HG02970 (cell line): Measurements from ENCODE around the gene INHBA.

Source experiments
- ATAC-seq: cut with Tn5 transposase; IDR thresholded peaks from one replicate; pipeline ENCODE4 v1.9.1; 2021; ENCODE audit warnings: mild to moderate bottlenecking, moderate library complexity, moderate number of reproducible peaks; ENCODE audit not compliant: unreplicated experiment, low FRiP score

The INHBA gene

DNA sequence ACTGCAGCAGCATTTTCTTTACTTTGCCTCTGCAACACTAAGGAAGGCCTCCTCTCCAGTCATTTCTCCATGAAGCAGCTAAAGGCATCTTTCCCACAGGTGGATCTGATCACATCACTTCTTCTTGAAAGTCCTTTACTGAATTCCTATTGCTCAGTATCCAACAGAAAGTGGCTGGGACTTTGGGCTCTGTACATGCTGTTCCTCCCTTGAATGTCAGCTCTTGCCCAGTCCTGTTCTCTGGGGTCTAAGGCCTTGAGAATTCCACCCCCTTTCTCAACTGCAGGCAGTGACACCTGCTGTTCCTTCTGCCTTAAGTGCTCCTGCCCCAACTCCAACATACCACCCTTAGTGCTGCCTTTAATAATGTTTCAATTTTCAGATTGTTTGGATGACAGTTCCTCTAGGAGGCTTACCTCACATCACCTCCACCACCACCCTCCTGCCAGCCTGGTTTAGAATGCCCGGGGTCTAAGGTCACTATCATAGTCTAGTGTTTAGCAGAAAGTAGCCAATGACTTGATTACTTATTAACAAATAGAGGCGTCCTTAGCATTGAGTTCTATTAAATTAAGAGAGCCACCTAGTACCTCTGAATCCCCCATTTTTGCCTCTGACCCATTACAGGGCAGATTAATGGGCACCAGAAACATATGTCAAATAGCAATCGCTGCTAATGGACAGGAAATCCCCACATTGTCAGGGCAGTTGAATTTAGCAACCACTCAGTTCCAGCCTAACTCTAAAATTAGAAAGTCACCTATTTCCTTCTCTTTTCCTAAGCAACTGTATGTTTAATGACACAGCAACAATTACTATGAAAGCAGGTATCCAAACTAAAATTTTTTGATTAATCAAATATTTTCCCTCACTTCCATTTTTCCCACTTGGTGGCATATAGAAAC is 11.4 kb downstream of the INHBA start:
- no peak for ATAC-seq

GRCh38 chr7:41689815-41690214 is 13.1 kb downstream of the INHBA start:
- ATAC-seq = no peak

DNA sequence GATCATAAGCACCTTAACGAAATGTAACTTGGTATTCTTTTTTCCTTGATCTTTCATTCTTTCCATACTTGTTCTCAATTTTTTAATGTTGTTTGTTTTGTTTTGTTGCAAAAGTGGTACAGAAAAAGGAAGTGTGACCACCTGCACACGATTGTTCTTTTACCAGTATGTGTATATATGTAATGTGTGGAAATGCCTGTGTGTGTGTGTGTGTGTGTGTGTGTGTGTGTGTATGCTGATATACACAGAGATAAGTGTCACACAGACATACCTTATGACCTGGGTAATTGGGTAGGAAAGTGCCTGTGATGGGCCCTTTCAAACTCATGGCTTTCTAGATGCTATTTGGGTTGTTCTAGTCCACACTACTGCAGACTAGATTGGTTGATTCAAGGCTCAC is 14.0 kb downstream of the INHBA start:
- ATAC-seq = no peak

DNA sequence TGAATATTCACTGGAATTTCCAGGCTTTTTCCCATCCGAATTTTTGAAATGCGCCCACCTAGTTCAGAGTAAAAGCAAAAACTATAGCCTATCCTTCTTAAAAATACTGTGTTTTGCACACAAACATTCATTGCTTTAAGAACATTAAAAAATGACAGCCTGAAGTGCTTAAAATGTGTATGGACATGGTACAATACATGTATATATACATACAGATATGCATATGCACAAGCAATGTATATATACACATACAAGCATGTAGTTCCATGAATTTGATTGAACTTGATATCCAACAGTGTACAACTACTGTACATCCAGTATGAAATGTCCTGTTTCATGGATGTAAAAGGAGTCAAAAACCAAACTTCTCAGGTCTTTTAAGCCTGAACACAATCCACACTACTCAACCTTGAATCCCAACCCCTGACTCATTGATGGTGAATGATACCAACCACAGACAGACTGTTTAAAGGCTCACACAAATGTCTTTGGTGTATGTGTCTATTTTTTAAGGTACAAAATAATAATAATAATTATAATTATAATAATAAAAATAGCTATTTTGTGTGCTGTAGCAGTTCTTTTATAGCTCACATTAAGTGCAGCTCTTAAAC is 14.8 kb downstream of the INHBA start:
- no peak for ATAC-seq

DNA sequence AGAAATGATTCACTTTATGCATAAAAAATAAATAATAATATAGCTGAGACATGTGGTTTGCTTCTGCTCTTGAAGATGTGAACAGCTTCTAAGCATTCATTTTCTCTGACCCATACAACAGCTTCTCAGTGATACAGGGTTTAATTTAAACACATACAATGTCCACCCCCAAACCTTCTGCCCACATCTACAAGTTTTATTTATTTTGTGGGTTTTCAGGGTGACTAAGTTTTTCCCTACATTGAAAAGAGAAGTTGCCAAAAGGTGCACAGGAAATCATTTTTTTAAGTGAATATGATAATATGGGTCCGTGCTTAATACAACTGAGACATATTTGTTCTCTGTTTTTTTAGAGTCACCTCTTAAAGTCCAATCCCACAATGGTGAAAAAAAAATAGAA is 17.2 kb downstream of the INHBA start:
- no peak for ATAC-seq

DNA sequence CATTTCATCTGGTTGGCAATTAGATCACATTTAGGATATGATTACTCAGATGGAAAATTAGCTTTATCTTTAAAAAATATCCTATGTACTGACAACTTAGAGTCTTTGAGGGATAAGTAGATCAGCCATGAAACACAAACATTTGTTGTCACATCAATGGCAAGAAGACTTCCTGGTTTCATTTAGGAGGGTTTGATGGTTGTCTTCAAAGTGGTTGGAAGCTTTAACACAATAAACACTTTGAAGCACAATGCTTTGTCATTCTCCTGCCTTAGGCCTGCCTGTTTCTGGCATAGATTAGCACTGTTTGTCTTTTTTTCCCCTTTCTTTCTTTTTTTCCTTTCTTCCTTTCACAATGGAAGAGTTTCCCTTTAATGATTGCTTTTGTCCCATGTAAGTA is 20.5 kb downstream of the INHBA start:
- ATAC-seq = no peak

DNA sequence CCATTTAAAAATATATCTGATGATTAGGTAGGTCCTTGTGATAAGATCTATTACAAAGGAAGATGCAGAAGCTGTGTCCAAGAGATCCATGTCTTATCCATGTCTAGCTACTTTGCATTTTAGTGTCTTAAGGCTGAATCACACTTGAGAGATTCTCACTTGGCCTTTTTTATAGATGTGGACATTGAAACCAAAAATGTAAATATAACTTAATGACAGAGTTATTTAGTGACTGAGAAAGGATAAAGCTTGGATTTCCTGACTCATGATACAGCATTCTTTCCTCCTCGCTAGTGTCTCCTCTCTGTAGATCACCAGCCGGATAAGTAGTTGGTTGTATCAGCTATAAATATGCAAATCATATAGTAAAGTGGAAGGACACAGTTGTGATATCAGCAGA is 23.3 kb downstream of the INHBA start:
- ATAC-seq = no peak

GRCh38 chr7:41674505-41675023 is 28.3 kb downstream of the INHBA start:
- no peak for ATAC-seq

DNA sequence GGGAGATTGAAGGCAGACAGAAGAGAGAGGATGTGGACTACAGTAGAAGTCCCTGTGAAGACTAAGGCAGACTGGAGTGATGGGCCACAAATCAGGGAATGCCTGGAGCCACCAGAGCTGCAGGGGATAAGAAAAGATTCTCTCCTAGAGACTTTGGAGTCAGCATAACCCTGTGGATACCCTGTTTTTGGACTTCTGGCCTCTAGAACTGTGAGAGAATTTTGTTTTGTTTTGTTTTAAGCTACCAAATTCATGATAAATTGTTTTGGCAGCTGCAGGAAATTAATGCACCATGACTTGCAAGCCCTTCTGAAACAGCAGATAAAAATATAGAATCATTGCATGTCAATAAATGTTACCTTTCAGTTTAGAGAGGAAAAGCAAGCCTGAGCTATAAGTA is 41.3 kb downstream of the INHBA start:
- no peak for ATAC-seq

DNA sequence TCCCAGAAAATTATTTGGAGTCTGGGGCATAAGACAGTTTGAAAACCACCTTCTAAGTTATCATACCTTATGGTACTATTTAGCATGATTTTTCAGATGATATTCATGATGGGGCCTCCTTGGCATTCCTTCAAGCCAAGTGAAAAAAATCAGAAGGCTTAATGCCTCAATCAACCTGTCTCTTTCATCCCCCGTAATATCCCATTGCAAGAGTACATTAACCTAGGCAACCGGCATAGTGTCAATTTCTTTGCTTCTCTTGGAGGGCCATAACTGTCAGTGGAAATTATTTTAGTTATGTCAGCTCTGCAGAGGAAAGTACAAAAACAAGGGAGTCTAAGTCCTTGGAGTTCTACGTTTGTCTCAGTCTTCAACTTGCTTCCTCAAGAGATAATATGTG is 43.4 kb downstream of the INHBA start:
- no peak for ATAC-seq

DNA sequence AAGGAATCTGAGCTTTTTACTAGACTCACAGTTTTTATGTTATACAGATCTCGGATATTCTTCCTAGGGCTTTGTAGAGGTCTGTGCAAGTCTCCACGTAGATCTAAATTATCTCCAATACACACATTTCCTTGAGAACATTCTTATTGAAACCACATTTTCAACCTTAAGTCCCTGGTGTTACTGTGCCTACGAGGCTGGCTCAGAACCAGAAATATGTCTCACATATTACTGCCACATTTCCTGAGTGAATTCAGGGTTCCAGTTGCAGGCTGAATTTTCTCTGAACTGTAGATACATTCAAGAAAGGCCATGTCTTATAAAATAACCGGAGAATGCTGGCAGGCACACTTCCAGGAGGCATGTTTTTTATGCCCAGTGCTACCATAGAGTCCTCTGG is 46.5 kb downstream of the INHBA start:
- ATAC-seq = no peak

DNA sequence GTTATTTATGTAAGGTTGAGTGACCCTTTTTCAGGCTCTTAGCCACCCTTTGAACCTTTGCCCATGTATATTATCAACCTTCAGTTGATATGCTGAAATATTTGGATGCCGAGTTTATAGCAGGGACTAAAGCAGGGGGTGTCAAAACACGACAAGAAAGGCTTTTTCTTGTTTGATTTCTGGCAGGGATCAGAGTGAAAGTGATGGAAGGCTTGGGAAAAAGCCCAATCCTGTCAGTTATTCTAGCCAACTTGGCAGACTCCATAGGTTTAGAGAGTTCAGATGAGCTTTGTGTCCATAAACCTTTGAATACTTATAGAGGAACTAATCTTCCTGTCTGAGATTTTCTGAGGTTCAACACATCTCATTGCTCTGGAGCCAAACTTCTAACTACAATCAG is 47.5 kb downstream of the INHBA start:
- ATAC-seq = no peak

GRCh38 chr7:41652267-41652666 is 50.6 kb downstream of the INHBA start:
- ATAC-seq = no peak

DNA sequence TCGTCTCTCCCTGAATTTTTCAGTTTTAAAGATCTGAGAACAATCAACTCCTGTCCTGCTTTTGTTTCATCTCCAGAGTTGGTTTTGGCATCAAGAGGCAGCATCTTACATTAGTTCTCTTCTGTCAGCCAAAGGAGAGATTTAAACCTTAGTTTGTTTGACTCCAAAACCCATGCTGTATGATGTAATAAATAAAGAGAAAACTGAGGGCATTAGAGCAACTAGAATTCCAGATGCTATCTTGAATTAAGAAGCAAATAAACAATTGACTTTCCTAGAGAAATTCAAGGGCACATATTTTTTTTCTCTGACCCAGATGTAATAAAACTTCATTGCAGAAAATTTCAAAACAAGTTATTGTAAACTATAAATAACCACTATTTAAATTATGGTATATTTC is 54.4 kb downstream of the INHBA start:
- no peak for ATAC-seq

DNA sequence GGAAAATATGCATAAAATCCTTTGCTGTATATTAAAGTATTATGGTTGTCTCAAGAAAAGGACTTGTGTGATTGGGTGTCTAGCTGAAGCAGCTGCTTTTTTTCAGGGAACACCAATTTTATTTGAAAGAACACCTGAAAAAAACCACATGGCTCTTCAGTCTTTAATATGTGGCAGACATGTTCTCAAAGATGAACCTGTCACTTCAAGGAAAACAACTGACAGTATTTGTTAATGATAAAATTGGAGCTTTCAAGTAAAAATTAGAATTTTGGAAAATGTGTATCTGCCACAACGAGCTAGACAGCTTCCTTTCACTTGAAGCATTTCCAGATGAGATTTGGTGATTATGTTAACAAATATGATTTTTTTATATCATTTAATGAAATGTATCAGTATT is 59.3 kb downstream of the INHBA start:
- no peak for ATAC-seq

GRCh38 chr7:41641665-41642014 is 61.2 kb downstream of the INHBA start:
- ATAC-seq = no peak

DNA sequence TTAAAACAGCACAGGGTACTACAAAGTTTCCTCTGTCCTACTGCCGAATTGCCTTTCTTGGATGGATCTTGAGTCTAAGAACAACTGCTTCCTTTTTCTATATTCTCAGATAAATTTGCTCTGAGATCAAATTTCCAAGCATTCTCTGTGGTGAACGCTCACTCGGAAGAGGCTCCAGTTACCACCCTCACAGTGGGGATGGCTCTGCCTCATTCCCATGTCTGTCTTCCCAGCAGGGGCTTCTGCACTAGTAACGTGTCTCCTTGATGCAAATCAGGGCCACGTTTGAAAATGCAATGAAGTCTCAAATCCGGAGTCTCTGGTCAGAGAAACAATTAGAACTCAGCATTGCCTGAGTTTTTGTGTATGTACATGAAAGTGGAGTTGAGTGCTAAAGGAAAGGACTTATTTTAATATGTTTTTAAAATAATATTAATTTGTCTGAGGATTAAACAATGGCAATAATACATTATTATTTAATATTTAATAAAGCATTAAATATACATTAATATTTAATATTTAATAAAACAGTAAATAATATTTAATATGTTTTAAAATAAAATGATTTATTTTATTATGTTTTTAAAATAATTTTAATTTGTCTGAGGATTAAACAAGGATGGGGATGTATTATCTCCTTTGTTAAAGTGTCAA is 61.8 kb downstream of the INHBA start:
- no peak for ATAC-seq

DNA sequence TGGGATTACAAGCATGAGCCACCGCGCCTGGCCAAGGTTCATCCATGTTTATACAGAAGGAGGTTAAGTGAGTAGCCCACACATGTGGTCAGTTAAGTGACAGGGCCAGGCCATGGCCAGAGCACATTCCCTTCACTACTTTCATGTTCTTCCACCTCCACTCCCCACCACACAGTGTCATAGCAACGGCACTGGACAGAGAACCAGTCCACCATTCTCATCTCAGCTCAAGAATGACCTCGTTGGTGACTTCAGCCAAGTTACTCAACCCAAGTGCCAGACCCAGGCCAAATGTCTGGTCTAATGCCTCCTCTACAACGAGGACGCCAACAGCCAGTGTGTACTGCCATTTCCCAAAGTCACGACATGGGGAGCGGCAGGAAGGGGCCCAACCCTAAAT is 62.4 kb downstream of the INHBA start:
- no peak for ATAC-seq

GRCh38 chr7:41637049-41637448 is 65.8 kb downstream of the INHBA start:
- ATAC-seq = no peak
